Measurements from ENCODE around the gene FARP2. TPM values are rescaled to one million over a fixed set of nuclear protein-coding genes. Genes with fewer than 3 reads are reported as not detected.

FARP2 gene
- total and polyA plus RNA-seq, 2 donors (not counting 1 experiment from before 2014, with no cell fraction given): 28.2 to 41.0 TPM

- no peak overlapping the region for H3K4me2 ChIP-seq (ENCODE audit: extremely low read depth, insufficient read depth, low read length)
- no peaks in the 10 kb centered on the region for H3K9me3 ChIP-seq (ENCODE audit: control insufficient read depth, insufficient read depth, low read depth, low read length)
- H3K27ac ChIP-seq (ENCODE audit: insufficient read depth, low read length): no peak overlapping the region
- H3K4me1 ChIP-seq (ENCODE audit: control insufficient read depth, extremely low read depth, insufficient read depth, low read length): no peaks in the 10 kb centered on the region
- H2AFZ ChIP-seq (ENCODE audit: low read length): no peak overlapping the region
- no peak for TF ChIP-seq EZH2 (IDR thresholded peaks at IDR 0.05; ENCODE audit: low read length, missing control alignments)
- no peak for TF ChIP-seq CTCF (conservative IDR thresholded peaks at IDR 0.05 in 1 of 2, IDR thresholded peaks at IDR 0.05 in 1 of 2; ENCODE audit: low read depth in 1 of 2, low read length in 2 of 2)
- DNase-seq (ENCODE audit: low read depth in 2 of 2): peak in 1 of 2 donors; percentile 77
- peaks cover 98% of the 10 kb centered on the region for H3K79me2 ChIP-seq (ENCODE audit: control insufficient read depth, insufficient read depth, low read length)
- H3K36me3 ChIP-seq (ENCODE audit: control insufficient read depth, insufficient read depth, low read length): no peaks in the 10 kb centered on the region
- H3K4me3 ChIP-seq (replicated peaks in 1 of 4; ENCODE audit: control extremely low read depth in 1 of 4, insufficient read depth in 1 of 4, low read depth in 3 of 4, low read length in 4 of 4): no peak overlapping the region
- H3K9ac ChIP-seq (ENCODE audit: insufficient read depth, low read length): no peak overlapping the region
- H3K27me3 ChIP-seq (ENCODE audit: control insufficient read depth, insufficient read depth, low read length): no peaks in the 10 kb centered on the region
- H4K20me1 ChIP-seq (ENCODE audit: control insufficient read depth, extremely low read depth, insufficient read depth, low read length): peaks cover 4% of the 10 kb centered on the region
Measured at GRCh38 chr2:241308267-241308666, 47.8 kb upstream of the FARP2 start.

- H3K9ac ChIP-seq (ENCODE audit: insufficient read depth, low read length): no peak overlapping the region
- no peak overlapping the region for H3K4me3 ChIP-seq (replicated peaks in 1 of 4; ENCODE audit: control extremely low read depth in 1 of 4, insufficient read depth in 1 of 4, low read depth in 3 of 4, low read length in 4 of 4)
- no peaks in the 10 kb centered on the region for H3K36me3 ChIP-seq (ENCODE audit: control insufficient read depth, insufficient read depth, low read length)
- no peaks in the 10 kb centered on the region for H4K20me1 ChIP-seq (ENCODE audit: control insufficient read depth, extremely low read depth, insufficient read depth, low read length)
- H3K9me3 ChIP-seq (ENCODE audit: control insufficient read depth, insufficient read depth, low read depth, low read length): no peaks in the 10 kb centered on the region
- H2AFZ ChIP-seq (ENCODE audit: low read length): no peak overlapping the region
- no peak overlapping the region for H3K27ac ChIP-seq (ENCODE audit: insufficient read depth, low read length)
- DNase-seq (ENCODE audit: low read depth in 2 of 2): no peak
- no peak overlapping the region for H3K4me2 ChIP-seq (ENCODE audit: extremely low read depth, insufficient read depth, low read length)
- H3K4me1 ChIP-seq (ENCODE audit: control insufficient read depth, extremely low read depth, insufficient read depth, low read length): peaks cover 3% of the 10 kb centered on the region
- H3K79me2 ChIP-seq (ENCODE audit: control insufficient read depth, insufficient read depth, low read length): peaks cover 98% of the 10 kb centered on the region
- TF ChIP-seq CTCF (conservative IDR thresholded peaks at IDR 0.05 in 1 of 2, IDR thresholded peaks at IDR 0.05 in 1 of 2; ENCODE audit: low read depth in 1 of 2, low read length in 2 of 2) (no peak), EZH2 (IDR thresholded peaks at IDR 0.05; ENCODE audit: low read length, missing control alignments) (no peak)
- H3K27me3 ChIP-seq (ENCODE audit: control insufficient read depth, insufficient read depth, low read length): no peaks in the 10 kb centered on the region
Measured at GRCh38 chr2:241308832-241309500, 47.1 kb upstream of the FARP2 start.

GRCh38 chr2:241309684-241310117, 46.4 kb upstream of the FARP2 start:
- Histone ChIP-seq H3K36me3 (ENCODE audit: control insufficient read depth, insufficient read depth, low read length) (no peaks in the 10 kb centered on the region), H3K4me3 (replicated peaks in 1 of 4; ENCODE audit: control extremely low read depth in 1 of 4, insufficient read depth in 1 of 4, low read depth in 3 of 4, low read length in 4 of 4) (no peak overlapping the region), H3K79me2 (ENCODE audit: control insufficient read depth, insufficient read depth, low read length) (peaks cover 98% of the 10 kb centered on the region), H3K9me3 (ENCODE audit: control insufficient read depth, insufficient read depth, low read depth, low read length) (no peaks in the 10 kb centered on the region), H3K27ac (ENCODE audit: insufficient read depth, low read length) (no peak overlapping the region), H3K4me1 (ENCODE audit: control insufficient read depth, extremely low read depth, insufficient read depth, low read length) (peaks cover 3% of the 10 kb centered on the region), H3K27me3 (ENCODE audit: control insufficient read depth, insufficient read depth, low read length) (no peaks in the 10 kb centered on the region), H3K4me2 (ENCODE audit: extremely low read depth, insufficient read depth, low read length) (no peak overlapping the region), H2AFZ (ENCODE audit: low read length) (no peak overlapping the region), H4K20me1 (ENCODE audit: control insufficient read depth, extremely low read depth, insufficient read depth, low read length) (no peaks in the 10 kb centered on the region), H3K9ac (ENCODE audit: insufficient read depth, low read length) (no peak overlapping the region)
- peak; percentile 26 to 78 for DNase-seq (ENCODE audit: low read depth in 2 of 2)
- TF ChIP-seq EZH2 (IDR thresholded peaks at IDR 0.05; ENCODE audit: low read length, missing control alignments) (no peak), CTCF (conservative IDR thresholded peaks at IDR 0.05 in 1 of 2, IDR thresholded peaks at IDR 0.05 in 1 of 2; ENCODE audit: low read depth in 1 of 2, low read length in 2 of 2) (no peak)
